Measurements from ENCODE around the gene RHOB.

DNA sequence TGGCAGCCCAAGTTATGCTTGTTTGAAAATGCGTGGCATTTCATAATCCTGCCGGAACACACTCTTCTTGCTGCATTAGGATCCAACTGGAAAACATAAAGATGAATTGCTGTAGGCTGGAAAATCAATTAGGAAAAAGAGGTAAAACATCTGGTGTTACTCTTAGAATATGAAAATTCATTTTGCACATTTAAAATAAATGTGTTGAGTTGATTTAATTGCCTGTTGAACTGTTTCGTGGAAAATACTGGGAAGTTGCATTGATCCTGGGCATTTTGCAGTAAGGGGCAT lies 4.1 kb downstream of the RHOB start:
- TF ChIP-seq, protein P1, sequence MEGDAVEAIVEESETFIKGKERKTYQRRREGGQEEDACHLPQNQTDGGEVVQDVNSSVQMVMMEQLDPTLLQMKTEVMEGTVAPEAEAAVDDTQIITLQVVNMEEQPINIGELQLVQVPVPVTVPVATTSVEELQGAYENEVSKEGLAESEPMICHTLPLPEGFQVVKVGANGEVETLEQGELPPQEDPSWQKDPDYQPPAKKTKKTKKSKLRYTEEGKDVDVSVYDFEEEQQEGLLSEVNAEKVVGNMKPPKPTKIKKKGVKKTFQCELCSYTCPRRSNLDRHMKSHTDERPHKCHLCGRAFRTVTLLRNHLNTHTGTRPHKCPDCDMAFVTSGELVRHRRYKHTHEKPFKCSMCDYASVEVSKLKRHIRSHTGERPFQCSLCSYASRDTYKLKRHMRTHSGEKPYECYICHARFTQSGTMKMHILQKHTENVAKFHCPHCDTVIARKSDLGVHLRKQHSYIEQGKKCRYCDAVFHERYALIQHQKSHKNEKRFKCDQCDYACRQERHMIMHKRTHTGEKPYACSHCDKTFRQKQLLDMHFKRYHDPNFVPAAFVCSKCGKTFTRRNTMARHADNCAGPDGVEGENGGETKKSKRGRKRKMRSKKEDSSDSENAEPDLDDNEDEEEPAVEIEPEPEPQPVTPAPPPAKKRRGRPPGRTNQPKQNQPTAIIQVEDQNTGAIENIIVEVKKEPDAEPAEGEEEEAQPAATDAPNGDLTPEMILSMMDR (IDR thresholded peaks at IDR 0.05; ENCODE audit: low read depth, low read length, poor library complexity, severe bottlenecking), result no peak
- no peak for TF ChIP-seq EZH2phosphoT487 (IDR thresholded peaks at IDR 0.05; ENCODE audit: borderline replicate concordance, low read length)
